ENCODE results near the gene DCST1.

The DCST1 gene

GRCh38 chr1:155085504-155086127 is 52.0 kb downstream of the DCST1 start:
- DNase-seq (ENCODE audit: low read depth in 1 of 2, low spot score in 1 of 2), result peak in 1 of 2 donors; percentile 50

DNA sequence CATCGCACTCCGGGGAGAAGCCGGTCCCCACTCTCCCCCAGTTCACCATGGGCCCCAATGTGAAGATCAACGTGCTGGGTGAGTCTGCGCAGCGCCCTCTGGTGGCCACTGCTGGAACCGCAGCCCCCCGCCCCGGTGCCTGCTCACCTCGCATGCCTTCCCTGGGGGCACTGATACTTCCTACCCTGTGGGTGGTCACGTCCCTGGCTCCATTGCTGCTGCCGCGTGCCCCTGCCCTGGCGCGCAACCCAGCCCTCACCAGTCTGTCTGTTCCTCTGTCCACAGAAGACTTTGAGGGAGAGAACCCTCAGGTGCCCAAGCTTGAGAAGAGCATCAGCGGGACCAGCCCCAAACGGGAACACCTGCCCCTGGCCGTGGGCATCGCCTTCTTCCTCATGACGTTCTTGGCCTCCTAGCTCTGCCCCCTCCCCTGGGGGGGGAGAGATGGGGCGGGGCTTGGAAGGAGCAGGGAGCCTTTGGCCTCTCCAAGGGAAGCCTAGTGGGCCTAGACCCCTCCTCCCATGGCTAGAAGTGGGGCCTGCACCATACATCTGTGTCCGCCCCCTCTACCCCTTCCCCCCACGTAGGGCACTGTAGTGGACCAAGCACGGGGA is 52.6 kb downstream of the DCST1 start:
- DNase-seq (ENCODE audit: low read depth in 1 of 2, low spot score in 1 of 2), result peak; percentile 63 to 73

DNA sequence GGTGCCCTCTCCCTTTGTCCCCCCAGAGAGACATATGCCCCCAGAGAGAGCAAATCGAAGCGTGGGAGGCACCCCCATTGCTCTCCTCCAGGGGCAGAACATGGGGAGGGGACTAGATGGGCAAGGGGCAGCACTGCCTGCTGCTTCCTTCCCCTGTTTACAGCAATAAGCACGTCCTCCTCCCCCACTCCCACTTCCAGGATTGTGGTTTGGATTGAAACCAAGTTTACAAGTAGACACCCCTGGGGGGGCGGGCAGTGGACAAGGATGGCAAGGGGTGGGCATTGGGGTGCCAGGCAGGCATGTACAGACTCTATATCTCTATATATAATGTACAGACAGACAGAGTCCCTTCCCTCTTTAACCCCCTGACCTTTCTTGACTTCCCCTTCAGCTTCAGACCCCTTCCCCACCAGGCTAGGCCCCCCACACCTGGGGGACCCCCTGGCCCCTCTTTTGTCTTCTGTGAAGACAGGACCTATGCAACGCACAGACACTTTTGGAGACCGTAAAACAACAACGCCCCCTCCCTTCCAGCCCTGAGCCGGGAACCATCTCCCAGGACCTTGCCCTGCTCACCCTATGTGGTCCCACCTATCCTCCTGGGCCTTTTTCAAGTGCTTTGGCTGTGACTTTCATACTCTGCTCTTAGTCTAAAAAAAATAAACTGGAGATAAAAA is 53.4 kb downstream of the DCST1 start:
- no peak for DNase-seq (ENCODE audit: low read depth in 1 of 2, low spot score in 1 of 2)

- peak; percentile 63 to 75 for DNase-seq (ENCODE audit: low read depth in 1 of 2, low spot score in 1 of 2)
Measured at GRCh38 chr1:155091071-155092051, 57.7 kb downstream of the DCST1 start.

DNA sequence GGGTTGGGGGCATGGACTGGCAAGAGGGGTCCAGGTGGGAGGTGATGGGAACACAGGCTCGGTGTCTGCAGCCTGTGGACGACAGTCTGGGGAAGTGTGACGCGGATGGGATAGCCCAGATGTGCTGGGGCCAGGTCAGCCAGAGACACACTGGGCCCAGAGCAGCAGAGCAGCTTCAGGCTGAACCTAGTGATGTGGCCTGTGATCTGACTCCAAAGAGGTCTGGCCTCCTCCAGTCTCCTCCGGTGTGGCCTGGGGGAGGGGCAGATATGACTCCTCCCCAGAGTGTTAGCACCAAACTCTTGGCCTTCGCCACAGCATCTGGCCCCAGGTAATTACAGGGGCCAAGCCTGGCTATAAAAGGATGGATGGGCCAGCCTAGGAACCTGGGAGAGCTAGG is 58.5 kb downstream of the DCST1 start:
- no peak for DNase-seq (ENCODE audit: low read depth in 1 of 2, low spot score in 1 of 2)

DNA sequence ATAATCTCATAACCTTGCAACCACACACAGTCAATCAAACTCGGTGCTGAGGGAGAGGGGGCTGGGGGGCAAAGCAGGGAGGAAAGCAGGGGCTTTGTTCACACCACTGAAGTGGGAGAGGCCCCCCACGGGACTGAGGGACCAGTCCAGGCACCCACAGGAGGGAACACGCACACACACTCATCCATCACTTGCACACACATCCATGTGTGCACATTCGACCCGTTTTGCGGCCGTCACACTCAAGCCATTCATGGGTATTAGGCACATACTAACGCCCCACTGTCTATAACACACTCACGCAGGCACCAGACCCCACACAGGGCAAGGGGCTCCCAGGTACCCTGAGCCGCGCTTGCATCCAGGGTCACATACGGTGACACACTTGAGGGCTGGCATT is 59.0 kb downstream of the DCST1 start:
- DNase-seq (ENCODE audit: low read depth in 1 of 2, low spot score in 1 of 2), result no peak

DNA sequence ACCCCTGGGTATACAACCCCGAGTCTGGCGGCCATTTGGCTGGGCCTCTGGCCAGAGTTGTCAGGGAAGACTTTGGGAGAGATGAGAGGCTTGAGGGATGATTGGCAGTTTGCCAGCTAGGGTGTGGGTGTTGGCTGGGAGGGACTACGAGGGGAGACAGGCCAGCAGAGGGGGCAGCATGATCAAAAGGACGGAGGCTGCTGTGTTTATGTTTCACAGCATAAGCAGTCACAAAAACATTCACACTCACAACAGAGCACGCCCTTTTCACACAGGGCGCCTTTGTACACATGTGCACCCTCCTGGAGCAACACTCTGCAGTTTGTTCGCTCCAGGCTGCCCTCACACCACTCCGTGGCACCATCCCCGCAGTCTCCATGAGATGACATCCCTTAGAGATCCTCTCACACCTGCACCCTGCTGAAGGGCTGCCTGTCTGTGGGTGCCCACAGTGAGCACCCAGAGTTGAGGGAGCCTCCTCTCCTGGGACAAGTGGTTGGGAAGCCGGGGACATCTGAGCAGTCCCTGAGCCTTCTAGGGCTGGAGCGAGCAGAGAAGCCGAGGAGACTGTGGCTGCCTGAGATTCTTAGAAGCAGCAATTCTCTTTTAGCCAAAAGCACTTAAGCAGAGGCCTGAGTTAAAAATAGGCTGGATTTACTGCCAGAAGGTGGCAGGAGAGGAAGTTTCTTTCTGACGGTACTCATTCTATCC is 60.4 kb downstream of the DCST1 start:
- DNase-seq (ENCODE audit: low read depth in 1 of 2, low spot score in 1 of 2), result no peak

GRCh38 chr1:155094622-155094948 is 61.0 kb downstream of the DCST1 start:
- no peak for DNase-seq (ENCODE audit: low read depth in 1 of 2, low spot score in 1 of 2)

DNA sequence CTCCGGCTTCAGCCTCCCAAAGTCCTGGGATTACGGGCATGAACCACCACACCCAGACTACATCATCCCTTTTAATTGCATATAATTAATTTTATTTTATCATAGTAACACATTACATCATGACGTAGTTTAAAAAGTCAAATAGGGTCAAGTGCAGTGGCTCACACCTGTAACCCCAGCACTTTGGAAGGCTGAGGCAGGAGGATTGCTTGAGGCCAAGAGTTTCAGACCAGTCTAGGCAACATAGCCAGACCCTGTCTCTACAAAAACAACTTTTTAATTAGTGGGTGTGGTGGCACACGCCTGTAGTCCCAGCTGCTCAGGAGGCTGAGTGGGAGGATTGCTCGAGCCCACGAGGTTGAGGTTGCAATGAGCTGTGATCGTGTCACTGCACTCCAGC is 65.7 kb downstream of the DCST1 start:
- no peak for DNase-seq (ENCODE audit: low read depth in 1 of 2, low spot score in 1 of 2)
